GM23248 (cell line): ENCODE measurements around the gene JUND. TPM values are rescaled to one million over a fixed set of nuclear protein-coding genes. Genes with fewer than 3 reads are reported as not detected.
A peak's percentile ranks its signal among the peaks of the same experiment; 100 is the strongest.

Source experiments
- DNase-seq: peaks from one replicate; pipeline ENCODE4 v3.0.0-alpha.2; 2015
- H2AFZ ChIP-seq: fragments of 200-600 bp; sonication (generic); 2 replicates; pipeline ENCODE4 v1.6.1; 2016; ENCODE audit warnings: antibody characterized with exemption
- H3F3A ChIP-seq: fragments of 200-600 bp; sonication (generic); 2 replicates; pipeline ENCODE4 v1.6.1; 2016; ENCODE audit warnings: mild to moderate bottlenecking, antibody characterized with exemption, mixed run types; ENCODE audit not compliant: insufficient read depth
- H3K27ac ChIP-seq: fragments of 200-600 bp; sonication (generic); 2 replicates; pipeline ENCODE4 v1.5.1; 2016; ENCODE audit warnings: mild to moderate bottlenecking
- H3K27me3 ChIP-seq: fragments of 200-600 bp; sonication (generic); replicated peaks from 2 replicates; pipeline ENCODE4 v1.6.1; 2016; ENCODE audit warnings: mild to moderate bottlenecking; ENCODE audit not compliant: insufficient read depth
- H3K36me3 ChIP-seq: fragments of 200-600 bp; sonication (generic); 2 replicates; pipeline ENCODE4 v1.6.1; 2016; ENCODE audit warnings: low read depth, mild to moderate bottlenecking
- H3K4me1 ChIP-seq: fragments of 200-600 bp; sonication (generic); 2 replicates; pipeline ENCODE4 v1.6.1; 2016; ENCODE audit warnings: mild to moderate bottlenecking; ENCODE audit not compliant: insufficient read depth
- H3K4me2 ChIP-seq: fragments of 200-600 bp; sonication (generic); one replicate; pipeline ENCODE4 v1.6.1; 2016; ENCODE audit warnings: mild to moderate bottlenecking; ENCODE audit not compliant: unreplicated experiment
- H3K4me3 ChIP-seq: fragments of 200-600 bp; sonication (generic); 2 replicates; pipeline ENCODE4 v1.5.1; 2016; ENCODE audit warnings: mild to moderate bottlenecking
- H3K79me2 ChIP-seq: fragments of 200-600 bp; sonication (generic); 2 replicates; pipeline ENCODE4 v1.6.1; 2016; ENCODE audit warnings: mild to moderate bottlenecking; ENCODE audit not compliant: insufficient read depth
- H3K9ac ChIP-seq: fragments of 200-600 bp; sonication (generic); 2 replicates; pipeline ENCODE4 v1.6.1; 2016; ENCODE audit warnings: mild to moderate bottlenecking
- H3K9me2 ChIP-seq: fragments of 200-600 bp; sonication (generic); 2 replicates; pipeline ENCODE4 v1.6.1; 2016; ENCODE audit warnings: mixed run types, mild to moderate bottlenecking, moderate library complexity; ENCODE audit not compliant: insufficient read depth
- H3K9me3 ChIP-seq: fragments of 200-600 bp; sonication (generic); one replicate; pipeline ENCODE4 v1.6.1; 2017; ENCODE audit warnings: low read depth
- H4K20me1 ChIP-seq: fragments of 200-600 bp; sonication (generic); 2 replicates; pipeline ENCODE4 v1.6.0; 2016; ENCODE audit not compliant: insufficient read depth
- EZH2 ChIP-seq: fragments of 200-600 bp; sonication (generic); IDR thresholded peaks from 2 replicates; pipeline ENCODE4 v1.6.1; 2018; ENCODE audit warnings: antibody characterized with exemption, mild to moderate bottlenecking; ENCODE audit not compliant: insufficient read depth, poor library complexity, severe bottlenecking
- EZH2phosphoT487 ChIP-seq: fragments of 200-600 bp; sonication (generic); IDR thresholded peaks from 2 replicates; pipeline ENCODE4 v1.6.1; 2018; ENCODE audit warnings: antibody characterized with exemption, moderate library complexity, mild to moderate bottlenecking, low read depth; ENCODE audit not compliant: insufficient read depth
- WGBS, 2 experiments: methylation state at CpG; one replicate each; pipeline ENCODE4 v1.1.6; 2015 to 2017; ENCODE audit warnings: low lambda C conversion rate in 2 of 2, low coverage in 1 of 2; ENCODE audit errors: missing lambda C conversion rate in 2 of 2; 5-methylcytosine and 5-hydroxymethylcytosine counted together
- in situ Hi-C: fragments of 300-500 bp; cut with MboI; formaldehyde crosslinking; loops from 2 replicates; pipeline ENCODE4 v1.15.0; 2020
- polyA plus RNA-seq: library from polyadenylated mRNA; unstranded; fragments of >200 nt; fragmentation: Nextera tagmentation; extraction: Ambion mirVana; gene quantifications from 2 replicates; pipeline ENCODE4 v1.2.1, GENCODE V29; 2016
- total RNA-seq: library from RNA; depleted of rRNA; stranded (reverse); fragments of >200 nt; shearing (Covaris generic); gene quantifications from 2 replicates; pipeline ENCODE4 v1.2.3, GENCODE V29; 2014; rRNA removed

The JUND gene
- total RNA-seq, result 123 and 172 TPM in 2 replicates
- polyA plus RNA-seq, result 15.3 and 17.9 TPM in 2 replicates

DNA sequence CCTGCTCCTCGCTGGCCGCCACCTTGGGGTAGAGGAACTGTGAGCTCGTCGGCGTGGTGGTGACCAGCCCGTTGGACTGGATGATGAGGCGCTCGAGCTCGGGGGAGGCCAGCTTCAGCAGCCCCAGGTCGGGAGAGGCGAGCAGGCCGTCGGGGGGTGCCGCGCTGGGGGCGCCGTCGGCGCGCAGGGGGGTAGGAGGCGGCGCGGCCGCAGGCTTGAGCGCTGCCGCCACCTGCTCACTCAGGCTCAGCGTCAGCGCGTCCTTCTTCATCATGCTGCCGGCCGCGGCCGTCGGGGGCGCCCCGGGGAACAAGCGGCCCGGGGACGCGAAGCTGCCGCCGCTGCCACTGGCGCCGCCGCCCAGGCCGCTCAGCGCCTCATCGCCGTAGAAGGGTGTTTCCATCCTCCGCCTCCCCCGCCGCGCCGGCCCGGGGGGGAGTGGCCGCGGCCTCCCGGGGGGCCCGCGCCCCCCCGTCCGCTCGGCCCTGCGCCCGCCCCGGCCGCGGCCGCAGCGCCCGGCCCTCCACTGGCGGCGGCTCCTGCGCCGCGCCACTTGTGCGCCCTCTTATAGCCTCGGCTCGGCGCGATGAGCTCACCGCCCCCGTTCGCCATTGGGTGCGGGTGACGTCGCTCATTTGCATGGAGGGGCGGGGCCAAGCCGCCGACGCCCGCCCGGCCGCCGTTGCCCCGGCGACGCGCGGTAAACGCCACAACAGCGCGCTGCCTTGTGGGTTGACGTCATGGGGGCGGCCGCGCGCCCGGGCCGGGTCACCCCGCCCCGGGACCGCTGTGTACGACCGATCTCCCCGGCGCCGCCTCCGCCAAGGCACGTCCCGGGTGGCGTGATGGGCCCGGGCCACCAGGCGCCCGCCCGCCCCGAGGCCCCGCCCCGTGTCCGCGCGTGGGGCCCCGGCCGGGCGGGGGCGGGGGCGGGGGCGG is at the start of gene JUND:
Gene JUND, minus strand, starts transcription at position 541 of the 939 bp plus-strand sequence. Its CDS starts 138 bp downstream, at position 403.
- no peak for TF ChIP-seq EZH2

DNA sequence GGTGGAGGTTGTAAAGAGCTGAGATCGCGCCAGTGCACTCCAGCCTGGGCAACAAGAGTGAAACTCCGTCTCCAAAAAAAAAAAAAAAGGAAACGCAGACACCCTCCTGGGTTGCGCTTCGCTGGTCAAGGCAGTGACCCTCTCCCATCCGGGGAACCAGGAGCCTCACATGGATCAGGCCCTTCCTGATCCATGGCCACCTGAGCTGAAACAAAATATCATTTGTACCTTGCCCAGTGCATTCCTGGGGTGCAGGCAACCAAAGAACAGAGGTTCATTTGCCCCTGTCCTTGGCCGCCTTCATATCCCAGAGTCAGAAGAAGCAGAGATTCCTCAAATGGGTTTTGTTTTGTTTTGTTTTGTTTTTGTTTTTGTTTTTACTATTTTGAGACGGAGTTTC is 49.4 kb upstream of the JUND start:
- H2AFZ ChIP-seq, result no peak overlapping the region
- no peaks in the 10 kb centered on the region for H3K9me2 ChIP-seq
- no peak overlapping the region for H3K4me2 ChIP-seq
- H3K4me3 ChIP-seq, result no peak overlapping the region
- H3K27ac ChIP-seq, result no peak overlapping the region
- no peaks in the 10 kb centered on the region for H3K36me3 ChIP-seq
- peaks cover 6% of the 10 kb centered on the region; the same call in 1 of the 2 replicates for H3K4me1 ChIP-seq
- in situ Hi-C loops, result no loop called here
- H3K79me2 ChIP-seq, result no peaks in the 10 kb centered on the region
- H4K20me1 ChIP-seq, result no peaks in the 10 kb centered on the region
- DNase-seq, result no peak
- H3K9ac ChIP-seq, result no peak overlapping the region
- no peaks in the 10 kb centered on the region for H3K9me3 ChIP-seq
- TF ChIP-seq EZH2, result no peak
- no peak for TF ChIP-seq EZH2phosphoT487
- no peaks in the 10 kb centered on the region for H3K27me3 ChIP-seq
- peaks cover 12% of the 10 kb centered on the region for H3F3A ChIP-seq
- 57 to 62% methylated on average over 9 of the region's 9 CpGs for WGBS, 2 experiments

More for the DNA sequence above, at the start of gene JUND:
- Histone ChIP-seq H3K9ac (peak within 1 kb of the TSS; percentile 99), H3K9me3 (no peaks in the 10 kb centered on the region), H3K4me3 (peak within 1 kb of the TSS; percentile 89), H3K4me2 (peak within 1 kb of the TSS; percentile 93), H2AFZ (peak within 1 kb of the TSS; percentile 60), H3K27me3 (no peaks in the 10 kb centered on the region), H3K4me1 (peaks cover 19% of the 10 kb centered on the region), H3K36me3 (peaks cover 8% of the 10 kb centered on the region), H3F3A (peaks cover 26% of the 10 kb centered on the region), H3K79me2 (peaks cover 40% of the 10 kb centered on the region), H4K20me1 (peaks cover 8% of the 10 kb centered on the region; the same call in 1 of the 2 replicates), H3K9me2 (no peaks in the 10 kb centered on the region), H3K27ac (peak within 1 kb of the TSS; percentile 99)
- in situ Hi-C loops, result no loop called here
- WGBS, 2 experiments, result 1% methylated on average over 48 to 102 of the region's 138 CpGs
- peak; percentile 99 for DNase-seq

DNA sequence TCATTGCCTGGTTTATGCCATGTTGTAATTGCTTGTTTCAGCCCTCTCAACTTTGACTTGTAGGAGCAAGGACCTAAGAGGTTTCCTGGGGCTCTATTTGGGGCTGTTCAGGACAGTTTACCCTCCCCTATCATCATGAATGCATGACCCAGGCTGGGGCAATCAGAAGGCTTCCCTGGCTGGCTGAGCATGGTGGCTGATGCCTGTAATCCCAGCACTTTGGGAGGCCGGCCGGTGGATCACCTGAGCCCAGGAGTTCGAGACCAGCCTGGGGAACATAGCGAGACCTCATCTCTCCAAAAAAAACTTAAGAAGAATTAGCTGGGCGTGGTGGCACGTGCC is 47.6 kb upstream of the JUND start:
- in situ Hi-C loops, result no loop called here
- H4K20me1 ChIP-seq, result no peaks in the 10 kb centered on the region
- TF ChIP-seq EZH2phosphoT487 (no peak), EZH2 (no peak)

DNA sequence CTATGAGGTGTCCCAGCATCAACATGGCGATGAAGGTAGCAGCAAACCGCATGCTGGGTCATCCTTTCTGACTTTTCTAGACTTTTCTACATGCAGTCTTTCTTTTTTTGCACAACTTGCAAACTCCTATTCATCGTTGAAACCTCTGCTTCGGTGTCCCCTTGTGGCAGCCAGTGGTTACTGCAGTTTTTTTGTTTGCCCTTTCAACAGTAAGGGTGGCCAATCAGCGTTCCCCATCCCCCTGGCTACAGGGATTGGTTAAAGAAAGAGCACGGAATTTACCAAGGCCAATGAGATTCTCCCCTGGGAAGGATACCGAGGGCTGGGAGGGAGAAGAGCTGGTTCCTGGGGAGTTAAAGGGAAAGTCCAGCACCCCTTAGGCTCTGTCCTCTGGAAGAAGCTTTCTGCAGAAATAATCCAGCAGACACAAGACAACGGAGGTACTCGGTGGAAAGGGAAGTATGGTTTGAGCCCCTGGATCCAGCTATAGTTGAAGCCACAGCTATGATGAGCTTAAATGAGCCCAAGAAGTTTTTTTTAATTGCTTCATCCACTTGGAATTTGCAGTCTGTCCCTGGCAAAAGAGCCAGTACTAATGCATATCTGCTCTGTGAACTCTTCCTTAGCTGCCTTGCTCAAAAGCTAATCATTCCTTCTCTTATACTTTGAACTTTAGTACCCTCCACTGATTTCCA is 47.1 kb upstream of the JUND start:
- Histone ChIP-seq H3K9me3 (no peaks in the 10 kb centered on the region), H3K4me2 (peak overlapping the region; percentile 93), H3K9me2 (no peaks in the 10 kb centered on the region), H3K9ac (peak overlapping the region; percentile 67), H3K79me2 (no peaks in the 10 kb centered on the region), H3K27ac (peak overlapping the region; percentile 56), H3K4me1 (peaks cover 11% of the 10 kb centered on the region), H3K27me3 (no peaks in the 10 kb centered on the region), H4K20me1 (no peaks in the 10 kb centered on the region), H3K36me3 (no peaks in the 10 kb centered on the region), H3K4me3 (peak overlapping the region; percentile 67), H3F3A (peaks cover 22% of the 10 kb centered on the region), H2AFZ (peak overlapping the region; percentile 94)
- 2% methylated on average over 9 of the region's 9 CpGs for WGBS, 2 experiments
- in situ Hi-C loops, result no loop called here
- TF ChIP-seq EZH2 (no peak), EZH2phosphoT487 (no peak)
- DNase-seq, result peak; percentile 98

More for the DNA sequence above, 47.6 kb upstream of the JUND start:
- peak overlapping the region; percentile 67 for H3K9ac ChIP-seq
- no peaks in the 10 kb centered on the region for H3K36me3 ChIP-seq
- no peak for DNase-seq
- peak overlapping the region; percentile 94 for H2AFZ ChIP-seq
- peaks cover 17% of the 10 kb centered on the region for H3F3A ChIP-seq
- no peaks in the 10 kb centered on the region for H3K79me2 ChIP-seq
- peak overlapping the region; percentile 56 for H3K27ac ChIP-seq
- no peaks in the 10 kb centered on the region for H3K9me2 ChIP-seq
- peak overlapping the region; percentile 93 for H3K4me2 ChIP-seq
- WGBS, 2 experiments, result 48 to 61% methylated on average over 6 of the region's 6 CpGs
- H3K27me3 ChIP-seq, result no peaks in the 10 kb centered on the region
- H3K9me3 ChIP-seq, result no peaks in the 10 kb centered on the region
- peak overlapping the region; percentile 67 for H3K4me3 ChIP-seq
- peaks cover 8% of the 10 kb centered on the region for H3K4me1 ChIP-seq
